ENCODE data around the gene ZCCHC7. TPM values are rescaled to one million over a fixed set of nuclear protein-coding genes. Genes with fewer than 3 reads are reported as not detected.
"Not testable (repeated sequence)": the region's sequence is repeated elsewhere in the genome, so short reads cannot be mapped to it uniquely, and the experiment has no call there.

Gene ZCCHC7
- total RNA-seq (2014; rRNA removed; shearing (Covaris generic)) = 26.7 and 29.8 TPM in 2 replicates
- polyA plus RNA-seq (2016; fragmentation: Nextera tagmentation; extraction: Ambion mirVana) = 34.3 and 38.8 TPM in 2 replicates
- long read RNA-seq, transcript ZCCHC7-202 (9 exons, 2,619 nt) = major isoform, 7 of 40 reads
- long read RNA-seq, partial matches to known transcripts = 14 of 40 reads
- long read RNA-seq, other reads (novel, unspliced or antisense) = 18 of 40 reads

GRCh38 chr9:37119907-37120842, at the start of gene ZCCHC7:
TSS of gene ZCCHC7 (plus strand) at chr9:37120574.
- Mint-ChIP-seq H3K4me1 (peaks cover 19% of the 10 kb centered on the region), H3K36me3 (ENCODE audit: low read depth) (peaks cover 7% of the 10 kb centered on the region; the same call in 2 of the 3 replicates), H3K9me3 (peaks cover 14% of the 10 kb centered on the region; the same call in 2 of the 3 replicates), H3K27me3 (ENCODE audit: insufficient read depth, low read depth, poor library complexity) (peaks cover 20% of the 10 kb centered on the region), H3K27ac (peak within 1 kb of the TSS; percentile 98), H3K4me3 (peak within 1 kb of the TSS; percentile 91)
- Histone ChIP-seq H3K4me3 (peak within 1 kb of the TSS; percentile 94), H3K36me3 (ENCODE audit: insufficient read depth) (no peaks in the 10 kb centered on the region; the same call in 1 of the 2 replicates), H3K79me2 (replicated peaks; ENCODE audit: insufficient read depth) (peaks cover 44% of the 10 kb centered on the region), H3K27ac (ENCODE audit: low read depth) (peak within 1 kb of the TSS; percentile 26; the same call in 1 of the 2 replicates), H3K27me3 (ENCODE audit: insufficient read depth) (peaks cover 5% of the 10 kb centered on the region; the same call in 1 of the 2 replicates), H3F3A (replicated peaks; ENCODE audit: low read depth) (no peaks in the 10 kb centered on the region), H2AFZ (peak within 1 kb of the TSS; percentile 99), H4K20me1 (replicated peaks; ENCODE audit: insufficient read depth) (peaks cover 17% of the 10 kb centered on the region; the same call in 1 of the 2 replicates), H3K4me2 (peak within 1 kb of the TSS; percentile 88), H3K4me1 (ENCODE audit: insufficient read depth) (peaks cover 11% of the 10 kb centered on the region; the same call in 1 of the 2 replicates), H3K9me2 (ENCODE audit: insufficient read depth) (peaks cover 4% of the 10 kb centered on the region; the same call in 1 of the 2 replicates)
- DNase-seq (ENCODE audit: low spot score) = peak; percentile 97
- TF ChIP-seq POLR2AphosphoS5 (IDR thresholded peaks at IDR 0.05; ENCODE audit: low read depth) (peak; percentile 69), ETS1 (IDR thresholded peaks at IDR 0.05) (peak; percentile 56; the same call in 1 of the 2 replicates), ZNF331 (CRISPR knock-in tag; IDR thresholded peaks at IDR 0.05; ENCODE audit: low read depth) (no peak), CREB1 (CRISPR knock-in tag; IDR thresholded peaks at IDR 0.05; ENCODE audit: low read depth) (peak; percentile 85)
- ATAC-seq = peak; percentile 97

GRCh38 chr9:37074790-37075189, 45.6 kb upstream of the ZCCHC7 start:
- H3K27ac ChIP-seq (ENCODE audit: low read depth); H3K4me1 Mint-ChIP-seq; DNase-seq (ENCODE audit: low spot score); H3F3A ChIP-seq (replicated peaks; ENCODE audit: low read depth); H3K27ac Mint-ChIP-seq; ATAC-seq; H3K9me2 ChIP-seq (ENCODE audit: insufficient read depth); H3K4me1 ChIP-seq (ENCODE audit: insufficient read depth); H3K36me3 Mint-ChIP-seq (ENCODE audit: low read depth); H4K20me1 ChIP-seq (replicated peaks; ENCODE audit: insufficient read depth); H3K4me3 ChIP-seq; H3K79me2 ChIP-seq (replicated peaks; ENCODE audit: insufficient read depth); H2AFZ ChIP-seq; H3K4me3 Mint-ChIP-seq; H3K9me3 Mint-ChIP-seq; H3K36me3 ChIP-seq (ENCODE audit: insufficient read depth); H3K4me2 ChIP-seq: not testable (repeated sequence)
- peaks cover 13% of the 10 kb centered on the region for H3K27me3 ChIP-seq (ENCODE audit: insufficient read depth)
- peaks cover 15% of the 10 kb centered on the region for H3K27me3 Mint-ChIP-seq (ENCODE audit: insufficient read depth, low read depth, poor library complexity)
